Raji (cell line): ENCODE measurements around the gene WFS1.

Experiments
- POLR2A ChIP-seq: IDR thresholded peaks from 2 replicates; pipeline ENCODE4 v1.6.1; 2011; ENCODE audit warnings: low read depth, low read length, control low read depth; ENCODE audit not compliant: insufficient read depth

WFS1 gene

DNA sequence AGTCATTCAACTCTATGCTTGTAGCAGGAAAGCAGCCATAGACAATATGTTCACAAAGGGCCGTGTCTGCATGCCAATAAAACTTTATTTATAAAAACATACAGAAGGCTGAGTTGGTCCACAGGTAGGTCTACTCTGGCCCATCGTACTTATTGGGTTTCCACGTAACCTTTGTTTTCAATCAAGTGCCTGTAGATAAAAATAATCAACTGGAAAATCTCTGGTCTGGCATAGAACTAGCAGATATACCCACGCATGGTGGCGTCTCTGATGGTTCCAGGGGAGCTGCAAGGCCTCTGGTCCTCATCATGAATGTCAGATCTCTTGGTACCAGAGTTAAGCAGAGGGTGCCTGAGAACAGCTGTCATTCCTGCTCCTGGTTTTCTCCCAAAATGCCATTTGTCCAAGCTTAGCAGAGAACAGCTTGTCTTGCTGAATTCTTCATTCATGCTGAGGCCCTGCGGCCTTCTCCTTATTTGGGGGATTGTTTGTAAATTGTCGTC is 37.9 kb upstream of the WFS1 start:
- TF ChIP-seq POLR2A, result no peak

DNA sequence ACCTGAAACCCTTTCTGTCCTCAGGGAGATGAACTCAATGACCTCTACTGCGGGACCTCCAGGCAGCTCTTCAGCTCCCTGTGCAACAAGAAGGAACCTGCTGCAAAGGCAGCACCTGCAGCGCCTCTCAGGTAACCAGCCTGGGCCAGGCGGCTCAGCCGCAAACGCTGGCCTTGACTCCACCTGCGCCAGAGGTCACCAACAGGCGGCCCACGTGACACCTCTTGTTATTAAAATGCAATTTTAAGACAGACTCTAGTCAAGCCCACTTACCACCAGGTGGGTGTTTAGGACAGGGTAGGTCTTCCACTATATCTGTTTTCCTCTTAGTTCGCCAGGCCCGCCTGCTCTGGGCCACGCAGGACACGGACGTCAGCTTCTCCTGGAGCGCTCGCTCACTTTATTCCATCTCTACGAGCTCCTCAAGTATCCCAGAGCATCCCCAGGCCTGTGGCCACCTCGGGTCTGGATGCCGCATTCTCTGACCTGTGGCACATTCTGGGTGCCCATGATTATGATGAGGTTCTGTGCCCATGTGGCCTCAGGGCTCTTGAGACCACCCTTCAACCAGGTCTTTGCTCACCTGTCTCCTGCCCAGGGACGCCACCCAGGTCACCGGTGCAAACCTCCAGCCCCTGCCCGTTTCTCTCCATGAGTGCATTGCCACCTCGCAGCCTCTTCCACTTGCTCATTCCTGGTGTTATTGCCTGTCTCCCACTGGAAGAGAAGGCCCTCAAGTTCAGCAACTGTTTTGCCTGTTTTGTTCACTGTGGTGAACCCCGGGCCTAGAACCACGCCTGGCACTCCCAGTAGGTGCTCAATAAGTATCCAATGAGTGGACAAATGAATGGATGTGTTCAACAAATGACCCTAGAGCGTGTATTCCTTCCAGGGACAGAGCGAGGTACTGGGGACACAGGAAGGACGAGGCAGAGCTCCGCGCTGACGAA is 36.5 kb upstream of the WFS1 start:
- TF ChIP-seq POLR2A, result no peak

DNA sequence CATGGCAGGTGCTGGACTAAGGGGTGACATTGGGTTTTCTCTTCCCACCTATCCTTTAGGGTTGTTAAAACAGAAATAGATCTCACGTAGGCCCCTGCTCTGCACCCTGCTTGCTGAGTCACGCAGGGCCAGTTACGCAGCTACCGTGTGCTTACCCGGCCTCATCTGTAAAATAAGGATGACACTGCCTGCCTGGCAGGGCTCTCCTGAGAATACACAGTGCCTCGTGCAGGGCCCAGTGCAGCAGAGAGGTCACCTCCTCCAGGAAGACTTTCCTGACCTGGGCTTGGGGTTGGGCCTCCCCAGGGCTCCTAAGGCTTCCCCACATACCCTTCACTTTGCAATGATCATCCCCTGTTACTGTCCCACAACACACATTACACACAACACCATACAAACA is 35.7 kb upstream of the WFS1 start:
- no peak for TF ChIP-seq POLR2A

DNA sequence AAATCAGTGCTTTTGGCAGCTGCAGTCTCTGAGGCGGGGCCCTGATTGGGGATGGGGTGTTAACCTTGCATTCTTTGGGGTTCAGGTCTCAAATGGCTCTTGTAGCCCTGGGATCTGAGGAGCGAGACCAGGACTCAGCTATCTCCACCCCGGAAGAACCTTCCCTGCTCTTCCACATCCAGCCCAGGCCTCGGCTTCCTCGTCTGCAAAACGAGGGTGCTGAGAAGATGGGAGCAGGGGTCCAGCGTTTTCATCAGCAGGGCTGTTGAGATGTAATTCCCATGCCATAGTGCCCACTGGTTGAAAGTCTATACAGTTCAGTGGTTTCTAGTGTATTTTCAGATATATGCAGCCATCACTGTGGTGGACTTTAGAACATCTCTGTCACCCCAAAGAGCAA is 34.6 kb upstream of the WFS1 start:
- TF ChIP-seq POLR2A, result no peak

DNA sequence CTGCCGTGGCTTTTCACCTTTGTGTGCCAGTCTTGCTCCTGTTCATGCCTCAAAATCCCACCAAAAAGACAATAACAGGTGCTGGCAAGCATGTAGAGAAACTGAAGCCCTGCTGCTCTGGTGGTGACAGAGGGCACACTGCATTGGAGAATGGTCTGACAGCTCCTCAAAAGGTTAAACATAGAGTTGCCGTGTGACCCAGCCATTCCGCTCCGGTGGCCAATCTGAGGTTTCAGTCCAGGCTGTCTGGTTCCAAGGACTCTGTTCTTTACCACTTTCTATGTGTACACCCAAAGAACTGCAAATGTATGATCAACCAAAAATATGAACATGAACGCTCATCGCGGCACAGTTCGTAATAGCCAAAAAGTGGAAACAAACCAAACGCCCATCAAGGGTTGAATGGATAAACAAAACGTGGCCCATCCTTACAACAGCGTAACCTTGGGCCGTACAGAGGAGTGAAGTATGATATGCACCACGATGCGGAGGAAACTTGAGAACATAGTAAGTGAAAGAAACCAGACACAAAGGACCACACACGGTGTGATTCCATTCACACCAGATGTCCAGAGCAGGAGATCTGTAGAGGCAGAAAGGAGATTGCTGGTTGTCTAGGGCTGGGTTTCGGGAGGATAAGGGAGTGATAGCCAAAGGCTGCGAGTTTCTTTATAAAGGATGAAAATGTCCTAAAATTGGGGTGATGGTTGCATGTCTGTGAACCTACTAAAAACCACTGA is 33.6 kb upstream of the WFS1 start:
- TF ChIP-seq POLR2A, result no peak

DNA sequence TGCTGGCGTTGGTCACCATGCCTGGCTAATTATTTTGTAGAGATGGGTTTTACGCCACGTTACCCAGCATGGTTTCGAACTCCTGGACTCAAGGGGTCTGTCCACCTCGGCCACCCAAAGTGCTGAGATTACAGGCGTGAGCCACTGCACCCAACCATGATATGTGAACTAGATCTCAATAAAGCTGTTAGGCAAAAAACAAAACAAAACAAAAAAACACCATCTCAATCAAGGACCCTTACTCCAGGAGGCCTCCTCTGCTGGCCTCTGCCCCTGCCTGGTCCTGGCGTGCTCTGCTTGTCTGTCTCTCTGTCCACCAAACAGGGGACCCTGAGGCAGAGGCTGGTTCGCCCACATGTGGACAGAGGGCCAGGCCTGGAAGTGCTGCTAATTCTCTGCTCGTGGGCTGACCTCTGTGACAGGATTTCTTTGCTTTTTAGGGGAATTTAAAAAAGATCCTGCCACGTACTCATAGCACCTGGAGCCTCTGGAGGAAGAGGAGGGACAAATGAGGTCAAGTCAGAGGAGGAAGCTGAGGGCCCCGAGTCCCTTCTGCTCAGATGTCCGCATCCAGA is 32.7 kb upstream of the WFS1 start:
- TF ChIP-seq POLR2A, result no peak

DNA sequence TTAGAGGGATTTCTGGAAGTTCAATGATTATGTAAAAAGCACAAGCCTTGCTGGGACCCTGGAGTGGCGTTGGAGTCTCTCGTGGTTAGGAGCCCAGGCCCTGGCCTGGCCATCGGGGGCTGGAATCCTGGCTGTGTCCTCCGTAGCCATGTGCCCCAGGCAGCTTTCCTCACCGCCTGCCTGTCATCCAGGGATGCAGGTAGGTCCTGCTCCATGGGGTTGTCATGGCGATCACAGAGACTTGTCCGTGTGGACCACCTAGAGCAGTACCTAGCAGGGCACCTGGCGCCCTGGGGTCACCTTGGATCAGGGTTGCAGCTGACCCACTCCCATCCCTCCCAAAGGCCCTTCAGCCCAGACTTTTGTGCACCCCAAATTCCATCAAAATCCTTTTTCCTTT is 30.2 kb upstream of the WFS1 start:
- TF ChIP-seq POLR2A, result no peak

DNA sequence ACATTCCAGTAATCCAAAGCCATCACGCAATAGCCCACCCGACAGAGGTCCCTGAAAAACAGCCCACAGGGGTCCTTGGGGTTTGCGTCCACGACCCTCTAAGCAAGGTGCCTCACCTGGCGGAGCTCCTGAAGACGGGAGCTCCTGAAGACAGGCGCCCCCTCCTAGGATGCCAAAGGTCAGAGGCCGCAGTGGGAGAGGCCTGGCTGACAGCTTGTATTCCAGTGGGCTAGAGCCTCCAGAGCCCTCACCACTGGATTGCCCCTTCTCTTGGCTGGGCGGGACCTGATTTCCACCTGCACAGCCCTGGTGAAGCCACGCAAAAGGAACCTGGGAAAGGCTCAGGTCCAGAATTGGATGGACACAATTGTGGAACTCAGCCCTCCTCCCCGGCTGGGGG is 29.7 kb upstream of the WFS1 start:
- TF ChIP-seq POLR2A, result no peak

DNA sequence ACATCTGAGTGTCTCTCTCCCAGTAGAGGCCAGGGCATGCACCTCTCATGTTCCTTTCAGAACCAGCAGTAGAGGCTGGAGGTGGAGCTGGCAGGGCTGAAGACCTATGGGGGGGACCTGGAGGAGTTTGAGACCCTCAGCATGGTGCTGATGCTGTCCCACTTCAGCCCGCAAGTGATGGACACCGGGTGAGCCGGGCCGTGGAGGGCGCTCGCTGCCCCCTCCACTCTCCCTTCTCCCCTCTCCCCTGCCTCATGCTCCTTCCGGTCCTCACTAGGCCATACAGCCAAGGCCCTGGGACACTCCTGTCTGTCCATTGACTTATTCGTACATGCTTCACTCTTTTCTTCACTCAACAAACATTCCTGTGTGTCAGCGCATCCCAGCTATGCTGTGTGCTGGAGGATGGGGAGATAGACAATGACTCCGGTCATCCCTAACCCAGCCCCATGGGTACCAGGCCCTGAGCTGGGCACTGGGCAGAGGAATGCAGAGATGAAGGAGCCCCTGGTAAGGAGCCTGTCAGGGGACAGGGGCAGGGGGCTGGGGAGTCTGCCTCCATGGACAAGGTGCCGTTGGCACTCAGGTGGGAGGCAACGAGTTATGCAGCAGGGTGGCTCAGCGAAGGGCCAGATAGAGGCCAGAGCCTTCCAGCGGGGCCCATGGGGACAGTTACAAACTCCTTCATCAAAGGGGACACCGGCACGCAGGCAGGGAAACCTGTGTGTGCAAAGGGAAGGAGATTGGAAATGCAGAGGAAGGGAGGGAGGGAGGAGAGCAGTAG is 28.4 kb upstream of the WFS1 start:
- TF ChIP-seq POLR2A, result no peak

DNA sequence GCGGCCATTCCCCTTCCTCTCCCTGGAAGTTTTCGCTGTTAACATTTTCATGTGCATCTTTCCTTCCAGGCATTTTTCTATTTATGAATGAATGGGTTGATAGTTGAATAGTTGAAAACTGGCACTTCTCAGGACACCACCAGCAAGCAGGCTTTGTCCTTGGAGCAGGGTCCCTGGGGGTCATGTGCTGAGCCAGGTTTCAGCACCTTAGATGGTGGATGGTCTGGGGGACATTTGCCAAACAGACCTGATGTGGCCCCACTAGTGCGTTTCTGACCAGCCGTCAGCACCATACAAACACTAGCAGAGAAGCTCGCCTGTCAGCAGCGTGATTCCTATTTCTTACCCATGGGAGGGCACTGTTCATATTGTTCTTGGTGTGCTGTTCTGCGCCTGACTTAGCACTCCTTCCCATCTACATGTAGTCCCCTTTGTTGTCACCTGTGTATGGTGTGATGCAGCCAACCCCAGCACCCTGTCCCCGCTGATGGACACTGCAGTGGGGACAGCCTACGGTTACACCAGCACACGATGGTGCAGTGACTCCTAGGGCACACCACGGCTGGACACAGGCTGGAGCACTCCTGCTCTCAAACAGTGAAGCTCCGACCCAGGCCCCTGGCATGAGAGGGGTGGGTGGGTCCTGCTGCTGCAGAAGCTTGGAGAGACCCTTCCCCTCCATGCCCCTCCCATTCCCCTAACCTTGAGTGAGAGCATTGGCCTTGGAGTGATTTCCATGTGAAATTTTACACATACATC is 27.2 kb upstream of the WFS1 start:
- TF ChIP-seq POLR2A, result no peak

DNA sequence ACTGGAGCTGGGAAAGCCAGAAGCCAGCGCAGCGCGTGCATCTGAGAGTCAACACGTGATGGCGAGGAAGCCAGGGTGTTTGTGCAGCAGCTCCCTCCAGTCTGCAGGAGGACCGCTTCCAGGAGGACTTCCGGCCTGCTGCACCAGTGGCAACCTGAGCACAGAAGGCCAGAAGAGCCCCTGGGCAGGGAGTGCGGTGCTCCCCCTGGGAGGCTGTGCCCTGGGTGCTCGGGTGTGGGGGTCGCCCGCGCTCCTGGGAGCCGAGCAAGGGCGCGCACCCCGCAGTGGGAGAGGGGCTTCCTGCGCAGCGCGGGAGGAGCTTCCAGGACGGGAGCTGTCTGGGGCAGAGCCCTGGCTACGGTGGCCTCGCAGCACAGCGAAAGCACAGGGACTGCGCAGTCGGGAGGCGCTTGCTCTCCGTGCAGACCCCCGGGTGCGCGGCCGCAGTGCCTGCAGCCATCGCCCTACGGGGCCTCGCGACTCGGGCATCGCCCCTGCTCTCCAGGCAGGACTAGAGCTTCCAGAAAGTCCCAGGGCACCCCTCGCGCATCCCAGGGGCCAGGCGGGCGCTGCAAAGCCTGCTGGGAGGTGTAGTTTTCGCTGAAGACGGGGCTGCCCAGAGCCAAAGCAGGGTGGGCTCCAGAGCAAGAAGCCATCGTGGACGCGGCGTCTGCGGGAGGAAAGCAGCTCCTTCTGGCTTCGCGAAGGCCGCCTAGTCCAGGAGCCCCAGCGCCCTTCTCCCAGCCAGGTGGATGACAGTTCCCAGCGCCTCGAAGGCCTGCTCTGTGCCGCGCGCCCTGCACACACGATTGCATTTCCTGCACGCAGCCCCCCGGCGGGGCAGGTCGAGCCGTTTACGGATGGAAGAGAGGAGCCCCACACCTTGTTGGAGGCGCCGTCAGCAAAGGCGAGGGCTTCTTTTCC is 24.1 kb upstream of the WFS1 start:
- no peak for TF ChIP-seq POLR2A

DNA sequence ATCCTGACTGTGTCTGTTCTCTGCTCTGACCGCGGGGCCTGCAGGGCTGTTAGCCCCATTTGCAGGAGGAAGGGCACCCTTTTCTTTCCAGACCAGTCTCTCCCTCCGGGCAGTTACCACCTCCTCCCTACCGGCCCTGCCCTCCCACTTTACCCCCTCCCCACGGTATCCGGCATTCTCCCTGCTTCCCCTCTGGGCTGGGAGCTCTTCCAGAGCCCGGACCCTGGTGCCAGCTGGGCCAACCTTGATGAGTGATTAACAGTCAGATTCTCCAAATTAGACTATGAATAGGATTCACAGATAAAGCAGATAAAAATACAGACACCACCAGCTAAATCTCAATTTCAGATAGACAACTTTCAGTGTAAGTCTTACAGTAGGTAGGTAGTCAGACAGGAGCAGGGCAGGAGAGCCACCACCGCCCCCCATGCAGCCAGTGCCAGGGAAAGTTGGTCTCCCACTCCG is 23.4 kb upstream of the WFS1 start:
- TF ChIP-seq POLR2A, result no peak

DNA sequence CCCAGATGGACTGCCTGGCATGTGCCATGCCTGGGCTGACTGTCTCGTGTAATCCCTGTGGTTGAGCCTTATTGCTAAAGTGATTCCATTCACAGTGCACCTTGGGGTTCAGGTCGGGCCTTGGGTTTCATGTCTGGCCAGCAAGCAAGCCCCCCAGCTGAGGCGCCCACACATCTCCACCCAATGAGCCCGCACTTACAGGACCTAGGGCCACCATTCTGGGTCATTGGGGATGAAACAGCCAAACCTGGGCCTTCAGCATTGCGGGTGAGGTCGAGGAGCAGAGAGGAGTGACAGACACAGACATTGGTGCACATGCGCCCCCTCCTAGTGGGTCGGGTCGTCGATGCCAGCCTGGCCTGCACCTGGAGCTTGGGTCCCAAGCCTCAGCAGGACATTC is 21.3 kb upstream of the WFS1 start:
- no peak for TF ChIP-seq POLR2A
